K562 (cell line): ENCODE results near the gene NHS. TPM values are rescaled to one million over a fixed set of nuclear protein-coding genes. Genes with fewer than 3 reads are reported as not detected.

ENCODE experiments used
- ATAC-seq: fragments of 200-7000 bp; cut with Tn5 transposase; 3 replicates; pipeline ENCODE4 v1.9.1; 2020; ENCODE audit warnings: moderate library complexity
- BruUV-seq: library from RNA; stranded (reverse); fragments of 400-500 nt; replicated peaks from 2 replicates; lab custom pipeline; 2021; lab: Mats Ljungman, UMichigan
- CTCF ChIA-PET: fragments of 300-600 bp; formaldehyde crosslinking; extraction: SDS; loops from one replicate; lab custom pipeline; 2021; ENCODE audit warnings: low intra/inter-chr PET ratio; lab: Yijun Ruan, JAX
- POLR2A ChIA-PET: fragments of 300-600, 350-650 bp; sonication (Branson Sonifier 250); formaldehyde crosslinking; extraction: SDS; loops from one replicate; lab custom pipeline; 2021; ENCODE audit warnings: antibody characterized with exemption, inconsistent platforms; lab: Yijun Ruan, JAX
- DNase-seq, 4 experiments: peaks; one replicate each; pipeline versions ENCODE4 v3.0.0 to v3.0.0-alpha.2; 2011 to 2018; ENCODE audit warnings: low spot score in 3 of 4, mixed read lengths in 3 of 4; ENCODE audit errors: extremely low read depth in 1 of 4
- FAIRE-seq: peaks from 2 replicates; lab custom pipeline; 2011; peaks lifted over from hg19 to GRCh38; lab: Jason Lieb, UNC
- H2AFZ ChIP-seq: 2 replicates; pipeline ENCODE4 v1.6.0; 2011; ENCODE audit warnings: low read depth, low read length, control low read depth, inconsistent platforms
- H3K27ac ChIP-seq: fragments of 200-600 bp; 3 replicates; pipeline ENCODE4 v1.8.0; 2011; ENCODE audit warnings: low read depth, mild to moderate bottlenecking, control low read depth, inconsistent platforms, low read length, moderate library complexity, mixed read lengths; ENCODE audit errors: extremely low read depth
- H3K27me3 ChIP-seq, 2 experiments: fragments of 300-600 bp in 1 of 2; 2 replicates in 1 of 2; 3 replicates in 1 of 2; pipeline versions ENCODE4 v1.6.0 to v1.8.0; 2011; ENCODE audit warnings: inconsistent platforms in 2 of 2, low read length in 2 of 2, mild to moderate bottlenecking in 1 of 2, mixed read lengths in 1 of 2, moderate library complexity in 1 of 2; ENCODE audit not compliant: control insufficient read depth in 2 of 2, insufficient read depth in 2 of 2
- H3K36me3 ChIP-seq: fragments of 300-600 bp; 3 replicates; pipeline ENCODE4 v1.8.0; 2011; ENCODE audit warnings: mild to moderate bottlenecking, low read length, inconsistent platforms; ENCODE audit not compliant: control insufficient read depth, insufficient read depth
- H3K4me1 ChIP-seq, 2 experiments: fragments of 200-600 bp in 1 of 2; replicated peaks in 1 of 2; 2 replicates in 1 of 2; 3 replicates in 1 of 2; pipeline versions ENCODE4 v1.5.1 to v1.8.0; 2011; ENCODE audit warnings: inconsistent platforms in 2 of 2, low read length in 2 of 2, mild to moderate bottlenecking in 1 of 2, mixed read lengths in 1 of 2, moderate library complexity in 1 of 2; ENCODE audit not compliant: control insufficient read depth in 2 of 2, insufficient read depth in 2 of 2
- H3K4me2 ChIP-seq: 2 replicates; pipeline ENCODE4 v1.6.1; 2011; ENCODE audit warnings: low read length, control low read depth, inconsistent platforms, mixed read lengths; ENCODE audit not compliant: insufficient read depth
- H3K4me3 ChIP-seq: fragments of 200-600 bp; sonication (generic), shearing (Covaris generic); 2 replicates; pipeline ENCODE4 v1.5.1; 2016; ENCODE audit warnings: control low read depth, inconsistent platforms
- H3K79me2 ChIP-seq: fragments of 200-600 bp; 3 replicates; pipeline ENCODE4 v1.8.0; 2011; ENCODE audit warnings: low read length, inconsistent platforms; ENCODE audit not compliant: control insufficient read depth, insufficient read depth
- H3K9ac ChIP-seq, 2 experiments: 2 replicates each; pipeline versions ENCODE4 v1.6.0 to v1.6.1; 2011; ENCODE audit warnings: low read depth in 2 of 2, low read length in 2 of 2, control low read depth in 1 of 2, inconsistent platforms in 1 of 2, mild to moderate bottlenecking in 1 of 2, mixed read lengths in 1 of 2; ENCODE audit not compliant: insufficient read depth in 1 of 2
- H3K9me1 ChIP-seq: one replicate; pipeline ENCODE4 v1.6.0; 2011; ENCODE audit warnings: inconsistent platforms, mild to moderate bottlenecking, low read length, moderate library complexity; ENCODE audit not compliant: control insufficient read depth, insufficient read depth
- H3K9me3 ChIP-seq: replicated peaks from 2 replicates; pipeline ENCODE4 v1.5.1; 2011; ENCODE audit warnings: low read depth, low read length, inconsistent platforms; ENCODE audit not compliant: control insufficient read depth, insufficient read depth
- H4K20me1 ChIP-seq: replicated peaks from 2 replicates; pipeline ENCODE4 v1.6.1; 2011; ENCODE audit warnings: low read length, inconsistent platforms, mixed read lengths; ENCODE audit not compliant: control insufficient read depth, insufficient read depth
- CBX1 ChIP-seq: sonication (generic); IDR thresholded peaks from 2 replicates; pipeline ENCODE4 v1.6.1; 2016; ENCODE audit warnings: antibody characterized with exemption, low read depth, mild to moderate bottlenecking
- ELF2 ChIP-seq: fragments of 250-450 bp; sonication (Bioruptor Pico); IDR thresholded peaks from 2 replicates; pipeline ENCODE4 v1.5.0; 2021; ENCODE audit warnings: mild to moderate bottlenecking
- EP400 ChIP-seq: fragments of 450-650 bp; IDR thresholded peaks from 2 replicates; pipeline ENCODE4 v1.6.1; 2017; ENCODE audit warnings: antibody characterized with exemption, mild to moderate bottlenecking, moderate library complexity
- KAT8 ChIP-seq: fragments of 450-650 bp; IDR thresholded peaks from 2 replicates; pipeline ENCODE4 v1.6.1; 2016; ENCODE audit warnings: low read depth, mild to moderate bottlenecking
- RAD51 ChIP-seq: fragments of 450-650 bp; IDR thresholded peaks from 2 replicates; pipeline ENCODE4 v1.7.1; 2016; ENCODE audit warnings: low read depth, mild to moderate bottlenecking, borderline replicate concordance
- ZEB2 ChIP-seq: fragments of 450-650 bp; IDR thresholded peaks from 2 replicates; pipeline ENCODE4 v1.6.1; 2016
- ZFX ChIP-seq: sonication (generic); formaldehyde crosslinking; IDR thresholded peaks from 2 replicates; pipeline ENCODE4 v1.8.0; 2022; ENCODE audit warnings: mild to moderate bottlenecking, missing genetic modification reagents, moderate library complexity
- ZHX1 ChIP-seq: fragments of 150-350 bp; conservative IDR thresholded peaks from 2 replicates; pipeline ENCODE4 v1.6.1; 2014; ENCODE audit warnings: low read length
- ZKSCAN1 ChIP-seq: fragments of 150-350 bp; IDR thresholded peaks from 2 replicates; pipeline ENCODE4 v1.6.1; 2016; ENCODE audit warnings: low read depth, low read length
- ZNF143 ChIP-seq: sonication (generic); formaldehyde crosslinking; IDR thresholded peaks from 2 replicates; pipeline ENCODE4 v1.9.0; 2022; ENCODE audit warnings: mild to moderate bottlenecking, missing genetic modification reagents
- ZNF280A ChIP-seq: fragments of 450-650 bp; IDR thresholded peaks from 2 replicates; pipeline ENCODE4 v1.6.1; 2018; ENCODE audit warnings: mild to moderate bottlenecking, low read depth; ENCODE audit not compliant: partially characterized antibody
- WGBS: fragments of 100-300 bp; shearing (Covaris generic); methylation state at CpG from one replicate; pipeline ENCODE4 v1.1.6; 2016; ENCODE audit warnings: low coverage, mixed read lengths; ENCODE audit not compliant: insufficient coverage; ENCODE audit errors: missing lambda C conversion rate; 5-methylcytosine and 5-hydroxymethylcytosine counted together
- in situ Hi-C: fragments of 300-500 bp; cut with MboI; formaldehyde crosslinking; loops from 4 replicates; pipeline ENCODE4 v1.15.0; 2018; ENCODE audit warnings: inconsistent platforms, mixed read lengths
- intact Hi-C: fragments of 100-400 bp; cut with micrococcal nuclease; formaldehyde crosslinking; loops from 2 replicates; pipeline ENCODE4 v1.14.2; 2022
- polyA plus RNA-seq, 8 experiments: library from polyadenylated mRNA; depleted of rRNA in 4 of 8; stranded (reverse) in 5 of 8; unstranded in 3 of 8; fragments of >200 nt; fragmentation: Nextera tagmentation in 2 of 8; fragmentation: Illumina TruSeq in 1 of 8; extraction: Ambion mirVana in 2 of 8; extraction: Trizol in 1 of 8; gene quantifications; 2 replicates each; pipeline versions ENCODE4 v1.2.1 to v1.2.3, GENCODE V29; 2011 to 2014; ENCODE audit warnings: inconsistent platforms in 1 of 8, missing spikeins in 1 of 8
- total RNA-seq, 7 experiments: library from RNA; depleted of rRNA in 6 of 7; stranded (reverse); fragments of >200 nt in 6 of 7; fragmentation: Illumina TruSeq in 2 of 7; extraction: Trizol in 2 of 7; gene quantifications; 2 replicates each; pipeline versions ENCODE4 v1.2.1 to v1.2.3, GENCODE V29; 2011 to 2021; ENCODE audit warnings: low replicate concordance in 1 of 7

NHS gene
- total and polyA plus RNA-seq, 9 of the 15 experiments (the other 6 are each of a cell fraction or from before 2014, with no cell fraction given): 0.02 TPM; not detected in 8

- WGBS: 0% methylated on average over 2 of the region's 2 CpGs
- Histone ChIP-seq H3K36me3 (no peaks in the 10 kb centered on the region), H3K79me2 (no peaks in the 10 kb centered on the region), H3K9me1 (no peaks in the 10 kb centered on the region), H4K20me1 (no peaks in the 10 kb centered on the region), H2AFZ (no peak overlapping the region), H3K4me2 (no peak overlapping the region), H3K27me3 (no peaks in the 10 kb centered on the region), H3K27ac (no peak overlapping the region), H3K4me1 (no peaks in the 10 kb centered on the region), H3K9ac (no peak overlapping the region), H3K9me3 (no peaks in the 10 kb centered on the region), H3K4me3 (no peak overlapping the region)
- in situ Hi-C loops: no loop called here
- no peak for DNase-seq
- no peak for FAIRE-seq
- CTCF ChIA-PET: no interaction called here
- no TSS peak for BruUV-seq
- intact Hi-C loops: no loop called here
- POLR2A ChIA-PET: no interaction called here
- TF ChIP-seq ELF2 (CRISPR knock-in tag): no peak
- TF ChIP-seq ZNF280A: no peak
- TF ChIP-seq ZNF143 (CRISPR knock-in tag): no peak
- TF ChIP-seq KAT8: no peak
- TF ChIP-seq ZEB2: no peak
- TF ChIP-seq ZHX1: no peak
- no peak for TF ChIP-seq EP400
- TF ChIP-seq CBX1: no peak
- TF ChIP-seq ZFX (CRISPR knock-in tag): no peak
- TF ChIP-seq ZKSCAN1: no peak
- TF ChIP-seq RAD51: no peak
- no peak for ATAC-seq
These were observed 307.3 kb downstream of the NHS start for GRCh38 chrX:17682259-17682658.
